CD8-positive, alpha-beta memory T cell (primary cell): ENCODE results near the gene PCNX1. TPM values are rescaled to one million over a fixed set of nuclear protein-coding genes. Genes with fewer than 3 reads are reported as not detected.
A peak's percentile ranks its signal among the peaks of the same experiment; 100 is the strongest.

ENCODE experiments used
- CTCF ChIA-PET: fragments of 350-600 bp; sonication (Branson Sonifier 250); formaldehyde crosslinking; loops from one replicate; lab custom pipeline; 2021; ENCODE audit warnings: antibody characterized with exemption; lab: Charles Lee
- POLR2A ChIA-PET: fragments of 350-600 bp; sonication (Branson Sonifier 250); formaldehyde crosslinking; loops from one replicate; lab custom pipeline; 2021; ENCODE audit warnings: antibody characterized with exemption; lab: Charles Lee
- DNase-seq, 5 donors: peaks; one replicate each; pipeline versions ENCODE4 v3.0.0 to v3.0.0-alpha.2; 2020 to 2022; ENCODE audit warnings: mixed read lengths in 1 of 5
- H3K27ac ChIP-seq: one replicate; pipeline ENCODE4 v1.7.0; 2013; ENCODE audit warnings: low read depth, mild to moderate bottlenecking, low read length, moderate library complexity
- H3K27me3 ChIP-seq: 2 replicates; pipeline ENCODE4 v1.7.0; 2013; ENCODE audit warnings: low read length, mild to moderate bottlenecking; ENCODE audit not compliant: insufficient read depth, poor library complexity, severe bottlenecking
- H3K36me3 ChIP-seq: 2 replicates; pipeline ENCODE4 v1.7.0; 2013; ENCODE audit warnings: mild to moderate bottlenecking, low read length, moderate library complexity; ENCODE audit not compliant: insufficient read depth
- H3K4me1 ChIP-seq: 2 replicates; pipeline ENCODE4 v1.7.0; 2013; ENCODE audit warnings: mild to moderate bottlenecking, low read length, moderate library complexity; ENCODE audit not compliant: insufficient read depth
- H3K4me3 ChIP-seq: 2 replicates; pipeline ENCODE4 v1.7.0; 2013; ENCODE audit warnings: mild to moderate bottlenecking, low read length
- H3K9me3 ChIP-seq: 2 replicates; pipeline ENCODE4 v1.7.0; 2013; ENCODE audit warnings: mild to moderate bottlenecking, low read length
- H3K27ac Mint-ChIP-seq, 8 donors: one replicate each; pipeline ENCODE4 v1.8.0; 2020 to 2021; ENCODE audit warnings: mixed read lengths in 8 of 8, mild to moderate bottlenecking in 6 of 8, inconsistent platforms in 3 of 8, moderate library complexity in 3 of 8
- H3K27me3 Mint-ChIP-seq, 2 donors: one replicate each; pipeline ENCODE4 v1.8.0; 2020 to 2021; ENCODE audit warnings: mixed read lengths in 2 of 2, mild to moderate bottlenecking in 1 of 2, moderate library complexity in 1 of 2
- H3K36me3 Mint-ChIP-seq, 3 donors: one replicate each; pipeline ENCODE4 v1.8.0; 2020 to 2021; ENCODE audit warnings: mixed read lengths in 3 of 3, inconsistent platforms in 1 of 3, mild to moderate bottlenecking in 1 of 3
- H3K4me1 Mint-ChIP-seq, 3 donors: one replicate each; pipeline ENCODE4 v1.8.0; 2020 to 2021; ENCODE audit warnings: mixed read lengths in 3 of 3, inconsistent platforms in 1 of 3, mild to moderate bottlenecking in 1 of 3
- H3K4me3 Mint-ChIP-seq, 7 donors: one replicate each; pipeline ENCODE4 v1.8.0; 2020 to 2021; ENCODE audit warnings: mixed read lengths in 7 of 7, mild to moderate bottlenecking in 6 of 7, moderate library complexity in 4 of 7, inconsistent platforms in 2 of 7
- H3K9me3 Mint-ChIP-seq, 5 donors: one replicate each; pipeline ENCODE4 v1.8.0; 2020 to 2022; ENCODE audit warnings: mixed read lengths in 5 of 5, mild to moderate bottlenecking in 3 of 5, moderate library complexity in 2 of 5, inconsistent platforms in 1 of 5
- polyA plus RNA-seq: library from polyadenylated mRNA; unstranded; fragments of 300-500 nt; fragmentation: Illumina TruSeq; gene quantifications from one replicate; pipeline ENCODE4 v1.2.3, GENCODE V29; 2021
- total RNA-seq, 2 experiments: library from RNA; stranded (reverse); gene quantifications; one replicate each; pipeline ENCODE4 v1.2.3, GENCODE V29; 2021

Gene PCNX1
- total and polyA plus RNA-seq, 3 experiments from 2014 or later = 13.4 to 46.2 (median 37.4) TPM

DNA sequence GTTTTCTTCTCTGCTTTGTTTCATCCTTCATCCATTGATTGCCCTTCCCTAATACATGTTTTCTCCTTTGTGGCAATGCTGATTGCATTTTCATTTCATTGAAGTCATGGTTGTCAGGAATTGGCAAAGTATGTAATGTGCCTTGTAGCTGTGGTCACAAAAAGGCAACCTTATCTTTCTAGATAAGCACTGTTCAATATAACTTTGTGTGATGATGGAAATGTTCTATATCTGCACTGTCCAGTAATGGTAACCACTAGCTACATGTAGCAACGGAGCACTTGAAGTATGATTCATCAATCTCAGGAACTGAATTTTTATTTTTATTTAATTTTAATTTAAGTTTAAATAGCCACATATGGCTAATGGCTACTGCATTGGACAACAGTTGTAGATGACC, 79.8 kb downstream of the PCNX1 start:
- CTCF ChIA-PET = no interaction called here
- peaks cover 41% of the 10 kb centered on the region for H3K4me1 ChIP-seq
- Mint-ChIP-seq H3K4me3 (peak overlapping the region in 2 of 7 donors; percentile 12 to 38), H3K4me1 (peaks cover 49 to 71% (median 64%) of the 10 kb centered on the region in 3 donors), H3K27ac (peak overlapping the region in 3 of 8 donors; percentile 12 to 52 (median 42)), H3K36me3 (peaks cover 8 to 23% (median 10%) of the 10 kb centered on the region in 3 donors), H3K27me3 (no peaks in the 10 kb centered on the region), H3K9me3 (no peaks in the 10 kb centered on the region)
- no peak overlapping the region for H3K4me3 ChIP-seq
- no peaks in the 10 kb centered on the region for H3K36me3 ChIP-seq
- H3K27ac ChIP-seq = no peak overlapping the region
- no peaks in the 10 kb centered on the region for H3K27me3 ChIP-seq
- no peaks in the 10 kb centered on the region for H3K9me3 ChIP-seq
- POLR2A ChIA-PET = no interaction called here
- no peak for DNase-seq

DNA sequence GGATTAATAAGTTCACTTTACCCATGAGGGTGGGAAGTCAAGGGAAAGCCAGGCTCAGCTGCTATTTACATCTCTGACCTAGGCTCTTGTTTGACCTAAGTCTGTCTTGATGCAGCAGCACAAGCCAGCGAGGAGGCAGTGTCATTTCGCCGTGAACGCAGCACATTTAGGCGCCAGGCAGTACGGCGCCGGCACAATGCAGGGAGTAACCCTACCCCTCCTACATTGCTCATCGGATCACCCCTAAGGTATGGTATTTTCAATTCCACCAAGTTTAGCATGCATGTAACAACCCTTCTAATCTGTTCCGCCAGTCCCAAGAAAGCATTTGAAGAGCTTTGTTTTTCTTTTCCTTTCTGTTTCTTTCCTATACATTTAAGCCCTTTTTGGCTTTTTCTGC, 81.2 kb downstream of the PCNX1 start:
- H3K4me1 ChIP-seq = peaks cover 32% of the 10 kb centered on the region
- H3K27ac ChIP-seq = no peak overlapping the region
- H3K27ac Mint-ChIP-seq = peak overlapping the region in 7 of 8 donors; percentile 46 to 97 (median 87)
- no peaks in the 10 kb centered on the region for H3K27me3 ChIP-seq
- no peak for DNase-seq
- peak overlapping the region; percentile 63 to 89 (median 81) for H3K4me3 Mint-ChIP-seq
- H3K9me3 Mint-ChIP-seq = no peaks in the 10 kb centered on the region
- H3K36me3 Mint-ChIP-seq = peaks cover 12 to 30% (median 14%) of the 10 kb centered on the region in 3 donors
- peaks cover 41 to 66% (median 60%) of the 10 kb centered on the region in 3 donors for H3K4me1 Mint-ChIP-seq
- CTCF ChIA-PET = interaction anchor here (1.0 to 1.7 kb wide), 4 partner anchors 9 to 81 kb away, joined by 3 to 9 read pairs (median 3); partner anchors contain the start of gene PCNX1
- peak overlapping the region; percentile 47 for H3K4me3 ChIP-seq
- no peaks in the 10 kb centered on the region for H3K27me3 Mint-ChIP-seq
- H3K9me3 ChIP-seq = no peaks in the 10 kb centered on the region
- POLR2A ChIA-PET = interaction anchor here (0.7 kb wide), 1 partner anchor 182 kb away, joined by 3 read pairs; no protein-coding TSS in a partner anchor
- H3K36me3 ChIP-seq = no peaks in the 10 kb centered on the region

DNA sequence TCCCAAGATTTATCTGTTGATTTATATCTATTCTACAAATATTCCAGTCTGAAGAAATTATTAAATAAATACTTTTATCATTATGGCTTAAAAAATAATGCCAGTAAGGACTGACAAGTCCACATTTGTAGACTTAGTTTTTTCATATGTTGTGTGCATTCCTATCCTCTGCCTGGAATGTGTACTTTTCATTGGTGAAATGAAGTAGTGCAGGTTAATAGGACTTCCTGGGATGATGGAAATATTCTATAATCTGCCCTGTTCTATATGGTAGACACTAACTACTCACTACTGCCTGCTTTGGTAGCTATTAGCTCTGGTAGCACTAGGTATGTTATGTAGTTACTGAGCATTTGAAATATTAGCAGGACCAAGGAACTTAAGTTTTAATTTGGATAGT, 86.7 kb downstream of the PCNX1 start:
- H3K4me3 ChIP-seq = no peak overlapping the region
- no peaks in the 10 kb centered on the region for H3K27me3 ChIP-seq
- Mint-ChIP-seq H3K9me3 (peaks cover 0 to 4% (median 0%) of the 10 kb centered on the region in 5 donors), H3K36me3 (peaks cover 15 to 42% (median 29%) of the 10 kb centered on the region in 3 donors), H3K4me1 (peaks cover 47 to 76% (median 70%) of the 10 kb centered on the region in 3 donors), H3K27me3 (no peaks in the 10 kb centered on the region), H3K27ac (no peak overlapping the region), H3K4me3 (no peak overlapping the region)
- DNase-seq = no peak
- no peak overlapping the region for H3K27ac ChIP-seq
- peaks cover 5% of the 10 kb centered on the region for H3K36me3 ChIP-seq
- ChIA-PET POLR2A (no interaction called here), CTCF (no interaction called here)
- no peaks in the 10 kb centered on the region for H3K9me3 ChIP-seq
- peaks cover 46% of the 10 kb centered on the region for H3K4me1 ChIP-seq

DNA sequence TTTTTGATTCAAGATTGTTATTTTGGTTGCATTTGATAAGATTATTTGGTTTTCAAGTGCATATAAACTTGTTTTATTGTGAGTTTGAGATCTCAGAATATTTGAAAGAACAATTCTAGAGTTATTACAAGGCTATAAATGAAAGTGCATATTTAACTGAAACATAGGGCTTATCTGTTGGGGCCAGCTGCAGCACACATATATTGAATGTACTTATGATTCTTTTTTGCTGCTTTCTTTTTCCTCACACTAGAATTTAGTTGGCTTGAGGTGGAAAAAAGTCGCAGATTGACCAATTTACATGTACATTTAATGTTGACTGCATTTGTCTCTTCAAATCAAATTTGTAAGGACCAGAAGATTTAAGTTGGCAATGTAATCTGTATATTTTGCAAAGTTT, 88.0 kb downstream of the PCNX1 start:
- H3K9me3 Mint-ChIP-seq = peaks cover 0 to 4% (median 0%) of the 10 kb centered on the region in 5 donors
- peaks cover 53 to 82% (median 74%) of the 10 kb centered on the region in 3 donors for H3K4me1 Mint-ChIP-seq
- Histone ChIP-seq H3K27me3 (no peaks in the 10 kb centered on the region), H3K4me1 (peaks cover 51% of the 10 kb centered on the region), H3K4me3 (no peak overlapping the region), H3K9me3 (no peaks in the 10 kb centered on the region), H3K36me3 (peaks cover 5% of the 10 kb centered on the region), H3K27ac (no peak overlapping the region)
- no peak for DNase-seq
- peak overlapping the region in 4 of 7 donors; percentile 27 to 43 (median 35) for H3K4me3 Mint-ChIP-seq
- ChIA-PET CTCF (no interaction called here), POLR2A (no interaction called here)
- peaks cover 13 to 39% (median 29%) of the 10 kb centered on the region in 3 donors for H3K36me3 Mint-ChIP-seq
- peak overlapping the region in 2 of 8 donors; percentile 28 to 89 for H3K27ac Mint-ChIP-seq
- no peaks in the 10 kb centered on the region for H3K27me3 Mint-ChIP-seq

DNA sequence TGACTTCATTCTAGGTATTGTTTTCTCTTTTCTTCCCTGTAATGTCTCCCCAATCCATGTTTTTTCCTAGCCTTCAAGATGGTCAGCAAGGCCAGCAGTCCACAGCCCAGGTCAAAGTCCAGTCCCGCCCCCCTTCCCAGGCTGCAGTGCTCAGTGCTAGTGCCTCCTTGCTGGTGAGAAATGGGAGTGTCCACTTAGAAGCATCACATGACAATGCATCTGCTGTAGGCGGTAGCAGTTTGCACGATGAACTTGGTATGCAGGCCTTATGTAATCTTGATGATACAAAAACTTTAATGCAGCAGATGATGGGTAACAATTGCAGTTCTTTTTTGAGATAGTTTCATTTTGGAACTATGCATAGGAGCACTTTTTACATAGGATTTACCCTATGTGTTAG, 88.4 kb downstream of the PCNX1 start:
- CTCF ChIA-PET = no interaction called here
- peaks cover 54 to 83% (median 74%) of the 10 kb centered on the region in 3 donors for H3K4me1 Mint-ChIP-seq
- peaks cover 5% of the 10 kb centered on the region for H3K36me3 ChIP-seq
- no peak for DNase-seq
- no peak overlapping the region for H3K4me3 ChIP-seq
- H3K27me3 ChIP-seq = no peaks in the 10 kb centered on the region
- peaks cover 0 to 4% (median 0%) of the 10 kb centered on the region in 5 donors for H3K9me3 Mint-ChIP-seq
- H3K4me1 ChIP-seq = peaks cover 55% of the 10 kb centered on the region
- peak overlapping the region in 6 of 7 donors; percentile 29 to 54 (median 44) for H3K4me3 Mint-ChIP-seq
- POLR2A ChIA-PET = no interaction called here
- no peaks in the 10 kb centered on the region for H3K9me3 ChIP-seq
- H3K27ac Mint-ChIP-seq = peak overlapping the region in 6 of 8 donors; percentile 12 to 89 (median 54)
- H3K27me3 Mint-ChIP-seq = no peaks in the 10 kb centered on the region
- no peak overlapping the region for H3K27ac ChIP-seq
- peaks cover 11 to 37% (median 29%) of the 10 kb centered on the region in 3 donors for H3K36me3 Mint-ChIP-seq

DNA sequence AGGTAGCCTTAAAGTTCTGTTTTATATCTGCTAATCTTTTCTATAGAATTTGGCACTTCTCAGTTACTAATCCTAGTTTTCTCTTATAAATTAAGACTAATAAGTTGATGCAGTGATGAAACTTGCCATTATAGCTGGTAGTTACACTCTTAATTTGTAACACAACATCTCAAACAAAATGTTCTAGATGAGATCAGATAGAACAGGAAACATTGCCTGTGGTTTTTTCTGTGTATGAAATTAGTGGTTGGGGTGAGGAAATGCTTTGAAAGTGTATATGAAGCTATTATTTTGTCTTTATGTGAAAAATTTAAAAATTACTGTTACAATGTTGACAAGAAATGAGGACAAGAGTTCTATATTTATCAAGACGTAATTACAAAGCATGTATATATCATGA, 91.9 kb downstream of the PCNX1 start:
- Mint-ChIP-seq H3K27ac (peak overlapping the region; percentile 43 to 96 (median 70)), H3K4me1 (peaks cover 70 to 95% (median 89%) of the 10 kb centered on the region in 3 donors), H3K4me3 (peak overlapping the region; percentile 58 to 78 (median 63)), H3K27me3 (no peaks in the 10 kb centered on the region), H3K9me3 (peaks cover 0 to 4% (median 0%) of the 10 kb centered on the region in 5 donors), H3K36me3 (peaks cover 14 to 49% (median 45%) of the 10 kb centered on the region in 3 donors)
- H3K27ac ChIP-seq = no peak overlapping the region
- peaks cover 80% of the 10 kb centered on the region for H3K4me1 ChIP-seq
- peaks cover 5% of the 10 kb centered on the region for H3K36me3 ChIP-seq
- peak overlapping the region; percentile 7 for H3K4me3 ChIP-seq
- peak in 2 of 5 donors; percentile 47 to 48 for DNase-seq
- H3K27me3 ChIP-seq = no peaks in the 10 kb centered on the region
- POLR2A ChIA-PET = interaction anchor here (0.6 to 0.9 kb wide), 3 partner anchors 26 to 92 kb away, joined by 3 to 4 read pairs (median 3); partner anchors contain the start of gene PCNX1
- H3K9me3 ChIP-seq = no peaks in the 10 kb centered on the region
- CTCF ChIA-PET = interaction anchor here (1.0 to 3.5 kb wide), 2 partner anchors 9 to 92 kb away, joined by 4 to 23 read pairs; partner anchors contain the start of gene PCNX1

DNA sequence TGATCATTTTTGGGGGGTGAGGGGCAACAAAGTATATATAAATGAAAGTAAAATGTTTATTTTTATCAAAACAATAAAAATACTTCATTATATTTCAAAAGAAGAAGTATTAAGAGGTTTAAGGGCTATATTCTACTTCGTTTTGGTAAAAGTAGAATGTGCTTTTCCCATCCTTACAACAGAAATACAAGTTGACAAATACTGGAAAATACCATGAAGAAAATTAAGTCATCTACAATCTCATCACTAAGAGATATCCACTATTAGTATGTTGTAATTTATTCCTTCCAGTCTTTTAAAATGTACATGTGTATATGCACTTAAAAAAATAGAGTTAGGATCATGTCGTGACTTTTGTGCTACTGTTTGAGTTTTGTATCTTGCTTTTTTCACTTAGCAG, 92.8 kb downstream of the PCNX1 start:
- H3K27me3 Mint-ChIP-seq = no peaks in the 10 kb centered on the region
- peaks cover 78 to 97% (median 93%) of the 10 kb centered on the region in 3 donors for H3K4me1 Mint-ChIP-seq
- POLR2A ChIA-PET = no interaction called here
- H3K4me1 ChIP-seq = peaks cover 84% of the 10 kb centered on the region
- peak overlapping the region in 6 of 7 donors; percentile 58 to 78 (median 61) for H3K4me3 Mint-ChIP-seq
- H3K9me3 ChIP-seq = no peaks in the 10 kb centered on the region
- H3K27ac Mint-ChIP-seq = peak overlapping the region; percentile 51 to 96 (median 76)
- CTCF ChIA-PET = interaction anchor here (3.5 kb wide), 1 partner anchor 93 kb away, joined by 23 read pairs; the partner anchor contains the start of gene PCNX1
- H3K4me3 ChIP-seq = no peak overlapping the region
- peaks cover 16 to 57% (median 52%) of the 10 kb centered on the region in 3 donors for H3K36me3 Mint-ChIP-seq
- H3K36me3 ChIP-seq = peaks cover 5% of the 10 kb centered on the region
- H3K27ac ChIP-seq = no peak overlapping the region
- DNase-seq = no peak
- H3K9me3 Mint-ChIP-seq = peaks cover 0 to 4% (median 0%) of the 10 kb centered on the region in 5 donors
- H3K27me3 ChIP-seq = no peaks in the 10 kb centered on the region

- DNase-seq = no peak
- H3K9me3 Mint-ChIP-seq = no peaks in the 10 kb centered on the region
- POLR2A ChIA-PET = no interaction called here
- peak overlapping the region; percentile 15 to 80 (median 48) for H3K27ac Mint-ChIP-seq
- peaks cover 76 to 95% (median 89%) of the 10 kb centered on the region in 3 donors for H3K4me1 Mint-ChIP-seq
- CTCF ChIA-PET = no interaction called here
- H3K4me3 ChIP-seq = peak overlapping the region; percentile 19
- no peaks in the 10 kb centered on the region for H3K9me3 ChIP-seq
- no peak overlapping the region for H3K27ac ChIP-seq
- peaks cover 68% of the 10 kb centered on the region for H3K4me1 ChIP-seq
- H3K27me3 ChIP-seq = no peaks in the 10 kb centered on the region
- no peaks in the 10 kb centered on the region for H3K36me3 ChIP-seq
- peak overlapping the region in 2 of 7 donors; percentile 5 to 36 for H3K4me3 Mint-ChIP-seq
- H3K27me3 Mint-ChIP-seq = no peaks in the 10 kb centered on the region
- H3K36me3 Mint-ChIP-seq = peaks cover 14 to 54% (median 40%) of the 10 kb centered on the region in 3 donors
Measured at GRCh38 chr14:71001742-71002141, 94.5 kb downstream of the PCNX1 start.
